Spleen (tissue), 7 donors: ENCODE results near the gene LTB4R2.

Source experiments
- POLR2AphosphoS5 ChIP-seq, 3 donors: sonication (generic); formaldehyde crosslinking; IDR thresholded peaks; one replicate each; pipeline ENCODE4 v1.5.1; 2017; ENCODE audit warnings: antibody characterized with exemption in 3 of 3
- TF ChIP-seq, protein P1 (sequence below), 11 experiments: fragments of 200-600 bp in 7 of 11; fragments of 450-650 bp in 4 of 11; sonication (generic) in 4 of 11; IDR thresholded peaks in 8 of 11; conservative IDR thresholded peaks in 3 of 11; 1 replicate in 7 of 11; 2 replicates in 4 of 11; pipeline versions ENCODE4 v1.4.0 to v1.8.0; 2016 to 2021; ENCODE audit warnings: antibody characterized with exemption in 11 of 11, inconsistent platforms in 4 of 11, mild to moderate bottlenecking in 1 of 11
- donor health status: DM: no; HTN: no; CAD: no; lungs with moderate emphysema.
- donor health status: DM: no; HTN: no; CAD: no.
- donor health status: DM: no; HTN: no; CAD: no.

DNA sequence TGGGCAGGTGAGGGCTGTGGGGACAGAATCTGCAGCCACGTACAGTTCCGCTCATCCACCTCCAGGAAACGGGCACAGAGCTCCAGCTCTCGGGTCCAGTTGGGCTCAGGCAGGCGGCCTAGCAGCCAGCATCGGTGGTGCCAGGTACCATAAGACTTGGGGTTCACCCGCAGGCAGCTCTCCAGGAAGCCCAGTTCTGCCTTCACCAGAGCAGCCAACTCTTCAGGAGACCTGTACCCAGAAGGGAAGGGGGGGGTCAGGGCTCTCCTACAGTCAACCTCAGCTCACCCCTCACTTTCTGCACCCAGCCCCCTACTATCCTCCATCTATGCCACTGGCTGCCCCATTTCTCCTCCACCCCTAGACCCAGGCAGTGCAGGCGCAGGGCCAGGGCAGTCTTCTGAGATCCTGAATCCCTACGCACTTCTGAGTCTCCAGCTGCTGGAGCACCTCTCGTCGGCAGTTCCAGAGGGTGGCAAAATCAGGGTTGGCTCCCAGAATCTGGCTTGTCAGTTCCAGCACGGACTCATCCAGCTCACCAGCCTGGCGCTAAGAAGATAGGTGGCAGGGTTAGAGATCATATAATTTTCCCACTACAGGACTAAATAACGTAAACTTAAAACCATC, 39.9 kb upstream of the LTB4R2 start:
- no peak for TF ChIP-seq POLR2AphosphoS5 (IDR thresholded peaks at IDR 0.05)
- TF ChIP-seq, protein P1, sequence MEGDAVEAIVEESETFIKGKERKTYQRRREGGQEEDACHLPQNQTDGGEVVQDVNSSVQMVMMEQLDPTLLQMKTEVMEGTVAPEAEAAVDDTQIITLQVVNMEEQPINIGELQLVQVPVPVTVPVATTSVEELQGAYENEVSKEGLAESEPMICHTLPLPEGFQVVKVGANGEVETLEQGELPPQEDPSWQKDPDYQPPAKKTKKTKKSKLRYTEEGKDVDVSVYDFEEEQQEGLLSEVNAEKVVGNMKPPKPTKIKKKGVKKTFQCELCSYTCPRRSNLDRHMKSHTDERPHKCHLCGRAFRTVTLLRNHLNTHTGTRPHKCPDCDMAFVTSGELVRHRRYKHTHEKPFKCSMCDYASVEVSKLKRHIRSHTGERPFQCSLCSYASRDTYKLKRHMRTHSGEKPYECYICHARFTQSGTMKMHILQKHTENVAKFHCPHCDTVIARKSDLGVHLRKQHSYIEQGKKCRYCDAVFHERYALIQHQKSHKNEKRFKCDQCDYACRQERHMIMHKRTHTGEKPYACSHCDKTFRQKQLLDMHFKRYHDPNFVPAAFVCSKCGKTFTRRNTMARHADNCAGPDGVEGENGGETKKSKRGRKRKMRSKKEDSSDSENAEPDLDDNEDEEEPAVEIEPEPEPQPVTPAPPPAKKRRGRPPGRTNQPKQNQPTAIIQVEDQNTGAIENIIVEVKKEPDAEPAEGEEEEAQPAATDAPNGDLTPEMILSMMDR (IDR thresholded peaks at IDR 0.05 in 8 of 11, conservative IDR thresholded peaks at IDR 0.05 in 3 of 11), result no peak
